Hepatic stellate cell (primary cell): ENCODE measurements around the gene STATH.
"Not testable (repeated sequence)": the region's sequence is repeated elsewhere in the genome, so short reads cannot be mapped to it uniquely, and the experiment has no call there.

Source experiments
- DNase-seq: peaks from one replicate; pipeline ENCODE4 v3.0.0; 2011; ENCODE audit warnings: low spot score

STATH gene, protein sequence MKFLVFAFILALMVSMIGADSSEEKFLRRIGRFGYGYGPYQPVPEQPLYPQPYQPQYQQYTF

DNA sequence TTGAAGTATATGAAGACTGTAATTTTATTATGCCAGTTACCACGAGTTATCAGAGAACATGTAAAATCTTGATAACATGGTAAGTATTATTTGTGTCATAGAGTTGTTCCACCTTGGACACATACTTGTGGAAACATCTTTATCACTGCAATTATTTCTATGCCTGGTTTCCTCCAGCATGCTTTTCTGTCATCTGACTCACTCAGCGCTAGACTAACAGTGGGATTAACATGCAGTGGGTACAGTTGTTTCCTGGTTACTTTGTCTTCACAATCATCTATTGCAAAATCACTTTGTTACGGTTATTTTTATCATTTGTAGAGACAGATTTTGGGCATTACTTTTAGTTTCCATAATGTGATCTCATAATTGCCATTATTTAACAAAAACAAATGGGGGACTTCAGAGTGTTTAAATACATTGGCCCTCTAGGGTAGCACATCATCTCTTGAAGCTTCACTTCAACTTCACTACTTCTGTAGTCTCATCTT, at the start of gene STATH:
TSS of gene STATH (plus strand) at position 441 of the 491 bp plus-strand sequence. CDS start 2,472 bp downstream, outside the sequence.
- no peak for DNase-seq

DNA sequence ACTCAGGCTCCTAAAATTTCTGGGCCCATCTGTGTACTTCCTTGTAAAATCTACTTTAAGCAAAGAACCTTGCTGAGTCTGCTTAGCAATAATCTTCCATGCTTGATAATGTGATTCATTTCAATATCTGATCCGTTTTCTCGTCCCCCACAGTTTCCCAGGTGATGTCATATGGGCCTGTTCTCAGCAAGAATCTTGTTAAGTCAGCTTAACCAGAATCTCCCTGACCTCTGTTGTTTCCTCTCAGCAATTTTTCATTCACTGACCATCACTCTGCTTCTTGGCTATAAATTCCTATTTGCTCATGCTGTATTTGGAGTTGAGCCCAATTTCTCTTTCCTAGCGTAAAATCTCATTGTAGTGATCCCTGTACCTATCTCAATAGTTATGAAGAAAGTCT, 44.2 kb upstream of the STATH start:
- no peak for DNase-seq

DNA sequence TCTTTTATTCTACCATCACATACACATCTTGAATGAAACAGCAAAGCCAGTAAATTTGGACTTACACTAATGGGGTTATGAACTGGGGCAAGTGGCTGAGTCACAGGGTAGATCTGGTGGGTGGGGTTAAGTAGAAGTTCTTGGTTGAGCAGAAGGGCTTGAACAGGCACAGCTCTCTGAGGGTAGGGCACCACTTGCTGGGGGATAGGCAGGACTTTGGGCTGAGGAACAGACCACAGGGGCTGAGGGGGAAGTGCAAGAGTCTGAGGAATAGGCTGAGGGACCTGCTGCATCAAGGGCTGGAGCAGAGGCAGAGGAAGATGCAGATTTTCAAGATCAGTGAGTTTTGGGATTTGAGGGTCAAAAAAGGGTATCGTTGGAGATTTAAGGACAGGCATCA, 38.6 kb upstream of the STATH start:
- DNase-seq, result no peak

DNA sequence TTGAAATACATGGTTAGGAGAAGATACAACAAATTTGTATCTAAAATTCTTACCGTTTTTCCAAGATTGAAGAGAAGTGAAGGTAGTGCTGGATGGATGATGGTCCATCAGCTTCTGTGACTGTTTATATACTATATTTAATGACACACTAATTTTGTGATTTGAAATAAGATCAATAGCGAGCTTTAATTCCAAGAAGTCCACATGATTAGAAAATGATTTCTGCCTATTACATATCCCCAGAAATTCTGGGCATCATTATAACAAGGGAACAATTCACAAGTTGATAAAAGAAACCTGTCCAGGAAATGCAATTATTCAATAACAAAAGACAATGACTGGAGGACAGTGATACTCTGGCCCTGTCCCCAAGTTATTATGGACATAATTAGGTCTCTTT, 30.1 kb upstream of the STATH start, which contains the start of gene CSN2:
TSS of gene CSN2 (minus strand) at position 101 of the 400 bp plus-strand sequence. CDS start 4,733 bp downstream, outside the sequence.
- DNase-seq, result no peak

DNA sequence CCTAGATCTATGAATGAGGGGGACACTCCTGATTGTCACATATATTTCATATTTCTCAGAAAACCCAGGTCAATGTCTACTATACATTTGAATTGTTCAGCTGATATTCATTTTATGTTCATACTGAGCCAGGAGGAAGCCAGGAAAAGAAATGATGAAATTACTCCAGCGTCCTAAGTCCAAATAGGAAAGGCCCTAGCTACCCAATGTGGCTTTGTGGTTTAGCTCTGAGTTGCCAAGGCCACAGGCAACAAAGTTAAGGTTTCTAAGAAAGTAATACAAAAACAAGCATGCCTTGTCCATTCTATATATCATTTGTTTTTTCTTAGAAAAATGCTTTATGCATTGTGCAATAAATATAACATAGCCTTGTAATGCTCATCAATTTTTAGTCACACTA, 25.7 kb upstream of the STATH start:
- DNase-seq, result no peak

DNA sequence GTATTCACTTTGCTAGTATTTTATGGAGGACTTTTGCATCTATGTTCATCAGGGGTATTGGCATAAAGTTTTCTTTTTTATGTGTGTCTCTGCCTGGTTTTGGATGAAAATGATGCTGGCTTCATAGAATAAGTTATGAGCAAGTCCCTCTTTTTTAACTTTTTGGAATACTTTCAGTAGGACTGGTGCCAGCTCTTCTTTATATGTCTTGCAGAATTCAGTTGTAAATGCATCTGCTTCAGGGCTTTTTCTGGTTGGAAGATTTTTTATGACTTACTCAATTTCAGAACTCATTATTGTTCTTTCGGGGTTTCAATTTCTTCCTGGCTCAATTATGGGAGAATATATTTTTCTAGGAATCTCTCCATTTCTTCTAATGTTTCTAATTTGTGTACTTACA, 21.1 kb upstream of the STATH start:
- no peak for DNase-seq

DNA sequence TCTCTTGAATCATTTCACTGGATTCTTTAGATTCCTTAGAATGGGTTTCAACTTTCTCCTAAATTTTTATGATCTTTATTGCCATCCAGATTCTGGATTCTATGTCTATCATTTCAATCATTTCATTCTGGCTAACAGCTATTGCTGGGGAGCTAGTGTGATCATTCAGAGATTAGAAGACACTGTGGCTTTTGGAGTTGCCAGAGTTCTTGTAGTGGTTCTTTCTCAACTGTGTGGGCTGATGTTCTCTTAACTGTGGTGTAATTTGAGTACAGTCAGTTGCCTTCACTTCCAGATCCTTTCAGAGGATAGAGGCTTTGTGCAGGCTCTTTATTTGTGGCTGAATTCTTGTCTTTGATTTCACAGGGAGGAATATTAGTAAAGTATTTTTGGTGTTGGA, 18.2 kb upstream of the STATH start:
- DNase-seq, result no peak

DNA sequence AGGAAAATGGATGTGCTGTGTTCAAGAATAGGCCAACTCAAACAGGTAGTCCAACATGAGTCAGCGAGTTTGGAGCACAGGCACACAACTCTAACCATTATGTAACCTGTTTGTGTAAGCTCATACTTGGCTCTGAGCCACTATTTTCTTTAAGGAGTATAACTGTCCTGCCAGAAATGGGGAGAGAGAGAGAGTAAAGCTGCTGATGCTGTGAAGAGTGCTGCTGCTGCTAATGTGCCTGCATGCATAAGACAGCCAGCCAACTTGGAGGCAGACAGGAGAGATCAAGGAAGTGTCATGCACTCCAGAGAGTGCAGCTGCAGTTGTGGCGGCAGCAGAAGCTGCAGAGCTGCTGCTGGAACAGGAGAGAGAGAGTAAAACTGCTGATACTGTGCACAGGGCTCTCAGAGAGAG, 11.7 kb upstream of the STATH start:
- no peak for DNase-seq

DNA sequence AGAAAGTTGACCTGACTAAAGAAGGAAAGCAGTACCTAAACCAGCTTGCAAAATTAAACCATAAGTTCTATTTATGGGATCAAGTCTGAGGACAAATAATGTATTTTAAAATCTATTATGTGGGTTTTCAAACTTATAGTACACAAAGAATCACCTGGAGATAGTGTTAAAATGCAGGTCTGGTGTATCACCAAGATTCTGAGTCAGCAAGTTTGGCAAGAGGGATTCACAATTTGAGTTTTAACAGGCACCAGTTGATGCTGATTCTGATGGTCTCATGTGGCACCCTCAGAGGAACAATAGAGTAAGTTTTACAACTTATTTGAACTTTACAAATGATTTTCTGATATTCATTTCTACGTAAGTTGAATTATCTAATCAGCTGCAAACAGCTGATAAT, 9.1 kb upstream of the STATH start:
- DNase-seq, result no peak

DNA sequence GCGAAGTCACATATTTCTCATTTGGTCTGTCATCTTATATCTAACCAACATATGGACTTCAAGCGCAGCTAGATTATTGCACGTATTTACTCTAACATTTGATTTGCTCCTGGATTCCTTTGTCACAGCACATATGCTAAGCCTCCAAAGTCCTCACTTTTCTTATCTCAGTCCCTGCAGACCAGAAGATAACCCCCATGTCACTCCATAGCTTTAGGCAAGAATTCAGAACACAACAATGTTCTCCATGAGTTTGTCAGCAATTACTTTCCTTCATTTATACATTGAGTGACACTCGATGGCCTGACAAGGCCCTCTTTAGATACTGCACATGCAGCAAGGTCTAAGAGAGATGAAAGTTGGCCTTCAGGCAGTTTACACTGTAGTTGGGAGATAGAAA, 4.8 kb upstream of the STATH start:
- DNase-seq, result no peak

DNA sequence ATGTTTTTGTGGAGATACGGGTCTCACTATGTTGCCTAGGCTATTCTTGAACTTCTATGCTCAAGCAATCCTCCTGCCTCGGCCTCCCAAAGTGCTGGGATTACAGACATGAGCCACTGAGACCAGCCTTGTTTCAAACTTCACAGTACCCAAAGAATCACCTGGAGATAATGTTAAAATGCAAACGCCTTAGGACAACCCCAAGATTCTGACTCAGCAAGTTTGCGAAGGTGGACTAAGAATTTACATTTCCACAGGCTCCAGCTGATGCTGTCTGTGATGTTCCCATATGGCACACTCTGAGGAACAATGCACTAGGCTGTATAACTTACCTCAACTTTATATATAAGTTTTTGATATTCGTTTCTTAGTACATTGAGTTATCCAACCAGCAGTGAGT, 984 bp upstream of the STATH start:
- DNase-seq, result no peak

DNA sequence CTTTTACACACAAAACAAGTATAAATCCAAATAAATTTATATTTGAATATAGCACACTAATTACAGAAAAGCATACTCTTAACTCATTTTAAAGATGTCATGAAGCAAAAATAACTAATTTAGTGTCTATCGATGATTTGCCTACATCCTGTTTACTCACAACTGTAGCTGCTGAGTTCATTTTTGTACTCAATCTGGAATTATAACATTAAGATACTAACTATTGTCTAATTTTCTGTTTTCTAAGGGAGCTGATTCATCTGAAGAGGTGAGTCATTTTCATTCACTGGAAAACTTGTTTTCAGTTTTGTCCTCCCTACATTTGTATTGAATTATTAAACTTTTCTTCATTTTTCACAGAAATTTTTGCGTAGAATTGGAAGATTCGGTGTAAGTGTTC, 3.7 kb downstream of the STATH start:
- no peak for DNase-seq

DNA sequence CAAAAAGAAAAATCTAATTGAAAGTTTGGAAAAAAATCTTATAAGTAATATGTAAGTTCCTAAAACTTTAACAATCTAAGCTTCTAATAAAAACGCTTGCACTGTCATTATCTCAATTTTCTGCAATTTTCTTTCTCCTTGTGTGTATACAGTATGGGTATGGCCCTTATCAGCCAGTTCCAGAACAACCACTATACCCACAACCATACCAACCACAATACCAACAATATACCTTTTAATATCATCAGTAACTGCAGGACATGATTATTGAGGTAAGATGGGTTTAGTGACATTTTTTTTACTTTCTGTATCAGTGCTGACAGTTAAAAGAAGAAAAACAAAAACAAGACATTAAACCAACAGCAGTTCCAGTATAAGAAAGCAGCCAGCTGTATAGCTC, 4.9 kb downstream of the STATH start:
- no peak for DNase-seq

DNA sequence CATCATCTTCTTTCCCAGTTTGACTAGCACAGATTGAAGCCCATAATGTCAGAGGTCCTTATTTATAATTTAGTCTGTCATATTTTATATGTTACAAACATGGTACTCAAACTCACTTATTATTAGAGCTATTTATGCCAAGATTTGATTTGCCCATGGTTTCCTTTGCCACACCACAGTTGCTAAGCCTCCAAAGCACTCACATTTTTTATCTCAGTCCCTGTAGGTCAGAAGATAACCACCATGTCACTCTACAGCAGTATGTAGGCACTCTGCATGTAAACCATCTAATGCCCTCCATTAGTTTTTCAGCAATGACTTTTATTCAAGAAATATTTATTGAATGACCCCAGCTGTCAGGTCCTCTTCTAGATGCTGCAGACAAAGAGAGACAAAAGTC, 6.7 kb downstream of the STATH start:
- no peak for DNase-seq

DNA sequence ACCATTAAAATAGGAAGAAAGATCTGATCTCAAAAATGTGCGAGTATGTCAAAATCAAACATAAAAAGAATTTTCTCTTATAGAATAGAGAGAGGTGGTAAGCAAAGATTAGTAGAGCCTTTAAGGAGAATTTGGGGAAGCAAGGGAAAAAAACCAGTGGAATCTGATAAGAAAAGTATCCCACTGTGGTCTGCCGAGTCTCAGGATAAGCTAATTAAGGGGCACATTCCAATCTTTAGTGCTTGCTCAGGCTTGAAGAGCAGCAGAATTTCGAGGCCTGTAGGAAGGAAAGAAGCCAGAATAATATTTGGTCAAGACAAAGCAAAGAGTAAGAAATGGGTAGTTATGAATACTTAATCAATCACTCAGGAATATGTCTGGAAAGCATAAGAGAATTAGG, 13.0 kb downstream of the STATH start:
- no peak for DNase-seq

DNA sequence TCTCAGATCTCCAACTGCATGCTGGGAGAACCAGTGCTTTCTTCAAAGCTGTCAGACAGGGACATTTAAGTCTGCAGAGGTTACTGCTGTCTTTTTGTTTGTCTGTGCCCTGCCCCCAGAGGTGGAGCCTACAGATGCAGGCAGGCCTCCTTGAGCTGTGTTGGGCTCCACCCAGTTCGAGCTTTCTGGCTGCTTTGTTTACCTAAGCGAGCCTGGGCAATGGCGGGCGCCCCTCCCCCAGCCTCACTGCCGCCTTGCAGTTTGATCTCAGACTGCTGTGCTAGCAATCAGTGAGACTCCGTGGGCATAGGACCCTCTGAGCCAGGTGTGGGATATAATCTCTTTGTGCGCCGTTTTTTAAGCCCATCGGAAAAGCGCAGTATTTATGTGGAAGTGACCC, 23.2 kb downstream of the STATH start:
- not testable (repeated sequence) for DNase-seq

DNA sequence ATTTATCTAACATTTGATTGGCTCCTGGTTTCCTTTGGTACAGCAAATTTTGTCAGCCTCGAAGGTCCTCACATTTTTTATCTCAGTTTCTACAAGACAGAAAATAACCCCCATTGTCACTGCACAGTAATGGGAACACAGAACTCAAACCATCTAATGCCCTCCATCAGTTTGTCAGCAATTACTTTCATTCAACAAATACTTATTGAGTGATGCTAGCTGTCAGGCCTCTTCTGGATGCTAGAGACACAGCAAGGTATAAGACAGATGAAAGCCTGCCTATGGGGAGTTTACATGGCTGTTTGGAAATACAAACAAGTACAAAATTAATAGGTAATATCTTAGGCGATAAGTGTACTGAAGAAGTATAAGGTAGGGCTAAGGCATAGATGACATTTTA, 27.5 kb downstream of the STATH start:
- no peak for DNase-seq

DNA sequence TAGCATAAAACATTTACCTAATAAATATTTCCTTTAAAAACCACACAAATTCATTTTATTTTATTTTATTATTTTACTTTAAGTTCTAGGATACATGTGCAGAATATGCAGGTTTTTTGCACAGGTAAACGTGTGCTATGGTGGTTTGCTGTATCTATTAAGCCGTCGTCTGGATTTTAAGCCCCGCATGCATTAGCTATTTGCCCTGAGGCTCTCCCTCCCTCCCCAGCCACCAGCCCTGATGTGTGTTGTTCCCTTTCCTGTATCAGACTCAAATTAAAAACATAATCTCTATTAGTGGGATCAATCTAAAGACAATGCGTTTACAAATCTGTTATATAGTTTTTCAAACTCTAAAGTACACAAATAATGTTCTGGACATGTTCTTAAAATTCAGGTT, 31.2 kb downstream of the STATH start:
- no peak for DNase-seq

DNA sequence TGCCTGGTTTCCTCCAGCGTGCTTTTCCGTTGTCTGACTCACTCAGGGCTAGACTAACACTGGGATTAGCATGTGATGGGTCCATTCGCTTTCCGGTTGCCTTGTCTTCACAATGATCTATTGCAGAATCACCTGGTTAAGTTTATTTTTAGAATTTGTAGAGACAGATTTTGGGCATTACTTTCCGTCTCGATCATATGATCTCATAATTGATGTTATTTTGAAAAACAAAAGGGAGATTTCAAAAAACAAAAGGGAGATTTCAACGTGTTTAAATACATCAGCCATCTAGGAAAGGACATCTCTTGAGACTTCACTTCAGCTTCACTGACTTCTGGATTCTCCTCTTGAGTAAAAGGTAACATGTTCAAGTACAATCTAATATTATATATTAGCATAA, 32.4 kb downstream of the STATH start, which contains the start of gene HTN3:
TSS of gene HTN3 (plus strand) at position 301 of the 400 bp plus-strand sequence. CDS start 2,282 bp downstream, outside the sequence.
- not testable (repeated sequence) for DNase-seq

DNA sequence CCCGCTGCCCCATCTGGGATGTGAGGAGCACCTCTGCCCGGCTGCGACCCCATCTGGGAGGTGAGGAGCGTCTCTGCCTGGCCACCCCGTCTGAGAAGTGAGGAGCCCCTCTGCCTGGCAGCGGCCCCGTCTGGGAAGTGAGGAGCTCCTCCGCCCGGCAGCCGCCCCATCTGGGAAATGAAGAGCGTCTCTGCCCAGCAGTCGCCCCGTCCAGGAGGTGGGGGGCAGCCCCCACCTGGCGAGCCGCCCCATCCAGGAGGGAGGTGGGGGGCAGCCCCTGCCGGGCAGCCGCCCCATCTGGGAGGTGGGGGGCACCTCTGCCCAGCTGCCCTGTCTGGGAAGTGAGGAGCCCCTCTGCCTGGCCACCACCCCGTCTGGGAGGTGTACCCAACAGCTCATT, 41.8 kb downstream of the STATH start:
- not testable (repeated sequence) for DNase-seq

DNA sequence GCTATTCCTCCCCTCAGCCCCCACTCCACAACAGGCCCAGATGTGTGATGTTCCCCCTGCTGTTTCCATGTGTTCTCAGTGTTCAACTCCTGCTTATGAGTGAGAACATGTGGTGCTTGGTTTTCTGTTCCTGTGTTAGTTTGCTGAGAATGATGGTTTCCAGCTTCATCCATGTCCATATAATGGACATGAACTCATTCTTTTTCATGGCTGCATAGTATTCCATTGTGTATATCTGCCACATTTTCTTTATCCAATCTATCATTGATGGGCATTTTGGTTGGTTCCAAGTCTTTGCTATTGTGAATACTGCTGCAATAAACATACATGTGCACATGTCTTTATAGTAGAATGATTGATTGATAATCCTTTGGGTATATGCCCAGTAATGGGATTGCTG, 44.2 kb downstream of the STATH start:
- DNase-seq, result not testable (repeated sequence)

DNA sequence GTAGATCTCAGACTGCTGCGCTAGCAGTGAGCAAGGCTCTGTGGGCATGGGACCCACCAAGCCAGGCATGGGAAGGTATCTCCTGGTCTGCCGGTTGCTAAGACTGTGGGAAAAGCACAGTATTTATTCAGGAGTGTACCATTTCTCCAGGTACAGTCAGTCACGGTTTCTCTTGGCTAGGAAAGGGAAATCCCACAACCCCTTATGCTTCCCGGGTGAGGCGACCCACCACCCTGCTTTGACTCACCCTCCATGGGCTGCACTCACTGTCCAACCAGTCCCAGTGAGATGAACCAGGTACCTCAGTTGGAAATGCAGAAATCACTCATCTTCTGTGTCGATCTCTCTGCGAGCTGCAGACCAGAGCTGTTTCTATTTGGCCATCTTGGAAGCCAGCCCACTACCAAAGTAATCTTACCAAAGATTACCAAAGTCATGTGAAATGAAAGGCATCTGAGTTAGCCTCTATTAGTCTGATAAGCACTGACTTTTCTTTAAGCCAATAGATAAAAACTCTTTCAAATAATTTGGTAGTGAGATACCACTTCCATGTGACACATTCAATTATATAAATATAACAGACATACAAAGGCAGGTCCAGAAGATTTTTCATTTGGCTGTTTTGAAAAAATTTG, 46.0 kb downstream of the STATH start:
- DNase-seq, result no peak

DNA sequence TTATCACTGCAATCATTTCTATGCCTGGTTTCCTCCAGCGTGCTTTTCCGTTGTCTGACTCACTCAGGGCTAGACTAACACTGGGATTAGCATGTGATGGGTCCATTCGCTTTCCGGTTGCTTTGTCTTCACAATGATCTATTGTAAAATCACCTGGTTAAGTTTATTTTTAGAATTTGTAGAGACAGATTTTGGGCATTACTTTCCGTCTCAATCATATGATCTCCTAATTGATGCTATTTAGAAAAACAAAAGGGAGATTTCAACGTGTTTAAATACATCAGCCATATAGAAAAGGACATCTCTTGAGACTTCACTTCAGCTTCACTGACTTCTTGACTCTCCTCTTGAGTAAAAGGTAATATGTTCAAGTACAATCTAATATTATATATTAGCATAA, 54.4 kb downstream of the STATH start, which contains the start of gene HTN1:
TSS of gene HTN1 (plus strand) at position 301 of the 400 bp plus-strand sequence. CDS start 2,639 bp downstream, outside the sequence.
- DNase-seq, result not testable (repeated sequence)
